HG03342 (cell line): ENCODE results near the gene CDK6.
A peak's percentile ranks its signal among the peaks of the same experiment; 100 is the strongest.

Experiments used
- ATAC-seq: cut with Tn5 transposase; IDR thresholded peaks from one replicate; pipeline ENCODE4 v1.9.1; 2021; ENCODE audit warnings: mild to moderate bottlenecking, moderate library complexity; ENCODE audit not compliant: unreplicated experiment

The CDK6 gene

DNA sequence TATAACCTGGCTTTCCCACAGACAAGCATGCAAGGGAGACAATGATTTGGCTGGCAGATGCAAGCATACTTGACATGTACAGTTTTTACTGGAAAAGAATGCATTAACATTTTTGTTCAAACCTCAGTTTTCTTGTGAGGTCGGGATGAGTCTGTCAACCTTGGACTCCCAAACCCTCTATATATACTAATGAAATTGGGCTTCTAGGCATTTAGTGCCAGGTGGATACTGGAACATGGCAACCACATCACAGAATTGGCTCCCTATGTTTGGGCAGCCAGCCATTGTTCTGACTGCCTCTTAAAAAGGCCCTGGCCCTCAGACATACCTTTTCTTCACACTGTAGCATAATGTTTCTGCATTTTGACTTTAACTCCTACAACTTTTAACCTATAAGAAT lies 39.1 kb downstream of the CDK6 start:
- no peak for ATAC-seq

DNA sequence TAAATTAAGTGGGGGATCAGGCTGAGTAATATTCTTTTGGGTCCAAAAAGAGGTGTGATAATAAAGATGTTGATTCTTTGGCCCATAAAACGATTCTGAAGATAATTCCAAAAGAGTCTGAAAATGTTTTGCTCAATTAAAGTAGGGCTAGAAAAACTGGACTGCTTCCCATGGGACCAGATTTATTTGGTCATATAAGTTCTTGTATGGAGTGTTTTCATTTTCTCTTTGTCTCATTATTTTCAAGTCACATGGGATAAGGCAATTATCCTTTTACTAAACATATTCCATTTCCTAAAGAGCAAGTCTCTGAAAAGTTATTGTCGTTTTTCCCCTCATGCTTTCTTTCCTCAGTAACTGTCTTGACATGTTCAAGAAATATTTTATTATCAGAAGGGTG lies 41.5 kb downstream of the CDK6 start:
- no peak for ATAC-seq

DNA sequence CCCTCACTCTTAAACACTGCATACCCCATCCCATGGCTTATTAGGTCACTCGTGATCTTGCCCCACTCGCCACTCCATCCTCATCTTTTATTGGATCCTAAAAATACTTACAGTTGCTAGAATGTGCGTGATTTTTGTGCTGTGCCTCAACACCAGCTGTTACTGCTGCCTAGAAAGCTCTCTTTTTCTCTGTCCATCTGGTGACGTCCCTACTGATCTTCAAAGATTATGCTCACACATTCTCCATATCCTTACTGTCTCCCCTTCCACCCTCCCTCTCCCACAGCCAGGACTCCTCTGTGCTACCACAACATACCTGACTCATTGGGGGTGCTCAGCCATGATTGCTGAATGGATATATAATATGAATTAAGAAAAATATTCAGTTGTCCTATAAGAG lies 42.0 kb downstream of the CDK6 start:
- no peak for ATAC-seq

DNA sequence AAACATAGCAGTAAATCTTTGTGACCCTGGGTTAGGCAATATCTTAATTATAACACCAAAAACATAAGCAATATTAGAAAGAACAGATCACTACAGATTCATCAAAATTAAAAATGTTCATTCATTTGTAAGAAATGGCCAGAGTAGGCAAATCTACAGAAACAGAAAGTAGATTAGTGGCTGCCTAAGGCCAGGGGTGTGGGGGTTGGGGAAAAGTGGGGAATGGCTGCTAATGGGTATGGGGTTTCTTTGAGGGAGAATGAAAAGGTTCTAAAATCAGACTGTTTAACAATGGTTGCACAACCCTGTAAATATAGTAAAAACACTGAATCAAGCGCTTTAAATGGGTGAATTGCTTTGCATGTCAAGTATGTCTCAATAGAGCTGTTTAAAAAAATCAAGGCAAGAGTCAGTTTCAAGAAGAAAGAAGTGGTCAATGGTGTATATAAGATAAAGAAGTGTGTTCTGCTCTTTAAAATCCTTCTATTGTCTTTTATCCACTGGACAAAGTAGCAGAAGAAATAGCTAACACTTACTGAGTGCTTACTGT lies 42.6 kb downstream of the CDK6 start:
- no peak for ATAC-seq

DNA sequence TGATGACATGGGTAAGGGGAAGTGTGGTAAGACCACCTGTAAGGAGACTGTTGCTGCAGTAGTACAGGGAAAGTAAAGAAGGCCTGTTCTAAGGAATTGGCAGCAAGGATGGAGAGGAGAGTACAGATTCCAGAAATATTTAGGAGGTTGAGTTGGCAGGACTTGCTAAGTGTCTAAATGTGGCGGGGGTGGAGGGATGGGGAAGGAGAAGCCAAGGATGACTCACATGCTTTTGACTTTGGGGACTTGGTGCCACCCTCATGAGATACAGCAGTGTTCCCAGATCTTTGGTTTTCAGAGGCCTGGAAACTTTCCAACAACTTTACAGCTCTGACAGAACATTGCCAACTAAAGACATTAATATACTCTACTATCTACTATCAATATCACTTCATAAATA lies 45.4 kb downstream of the CDK6 start:
- ATAC-seq, result no peak

DNA sequence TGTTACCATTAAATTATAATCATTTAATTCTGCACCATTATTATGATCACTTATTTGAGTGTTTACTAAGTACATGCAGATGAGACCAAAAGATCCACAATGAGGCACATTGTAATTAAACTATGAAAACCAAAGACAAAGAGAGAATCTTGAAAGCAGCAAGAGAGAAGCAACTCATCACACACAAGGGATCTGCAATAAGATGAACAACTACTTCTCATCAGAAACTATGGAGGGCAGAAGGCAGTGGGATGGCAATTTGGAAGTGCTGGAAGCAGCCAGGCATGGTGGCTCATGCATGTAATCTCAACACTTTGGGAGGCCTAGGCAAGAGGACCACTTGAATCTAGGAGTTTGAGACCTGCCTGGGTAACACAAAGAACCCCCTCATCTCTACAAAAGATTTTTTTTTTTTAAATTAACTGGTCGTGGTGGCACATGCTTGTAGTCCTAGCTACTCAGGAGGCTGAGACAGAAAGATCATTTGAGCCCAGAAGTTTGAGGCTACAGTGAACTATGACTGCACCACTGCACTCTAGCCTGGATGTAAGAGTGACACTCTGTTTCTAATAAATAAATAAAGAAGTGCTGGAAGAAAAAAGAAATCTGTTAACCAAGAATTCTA lies 47.7 kb downstream of the CDK6 start:
- ATAC-seq, result no peak

DNA sequence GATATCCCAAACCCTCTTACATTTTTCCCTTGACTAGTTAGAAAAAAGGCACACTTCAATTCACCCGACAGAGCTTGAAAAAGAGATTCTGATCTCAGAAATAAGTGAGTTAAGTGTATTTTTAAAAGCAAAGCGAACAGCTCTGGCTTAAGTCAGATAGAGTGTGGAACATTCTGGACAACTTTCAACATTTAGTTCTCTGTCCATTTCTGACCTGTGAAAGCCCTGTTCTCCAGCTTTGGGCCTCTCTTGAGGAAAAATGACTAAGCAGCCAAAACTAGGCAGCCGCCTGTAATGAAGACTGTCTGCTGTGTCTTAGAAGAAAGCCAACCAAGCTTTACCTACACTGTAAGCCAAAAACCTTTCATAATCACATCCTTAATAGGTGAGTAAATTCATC lies 50.5 kb downstream of the CDK6 start:
- ATAC-seq, result no peak

DNA sequence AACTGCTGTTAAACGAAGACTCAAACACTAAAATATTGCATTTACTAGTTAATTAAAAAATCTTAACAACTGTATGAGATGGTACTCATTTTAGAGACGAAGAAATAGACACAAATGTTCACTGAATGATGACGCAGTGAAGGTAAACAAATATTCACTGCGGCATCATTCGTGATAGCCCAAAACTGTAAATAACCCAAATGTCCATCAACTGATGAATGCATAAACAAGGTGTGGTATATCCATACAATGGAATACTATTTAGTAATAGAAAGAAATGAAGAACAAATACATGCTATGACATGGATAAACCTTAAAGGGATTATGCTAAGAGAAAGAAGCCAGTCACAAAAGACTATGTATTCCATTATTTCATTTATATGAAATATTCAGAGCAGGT lies 51.4 kb downstream of the CDK6 start:
- ATAC-seq, result no peak

DNA sequence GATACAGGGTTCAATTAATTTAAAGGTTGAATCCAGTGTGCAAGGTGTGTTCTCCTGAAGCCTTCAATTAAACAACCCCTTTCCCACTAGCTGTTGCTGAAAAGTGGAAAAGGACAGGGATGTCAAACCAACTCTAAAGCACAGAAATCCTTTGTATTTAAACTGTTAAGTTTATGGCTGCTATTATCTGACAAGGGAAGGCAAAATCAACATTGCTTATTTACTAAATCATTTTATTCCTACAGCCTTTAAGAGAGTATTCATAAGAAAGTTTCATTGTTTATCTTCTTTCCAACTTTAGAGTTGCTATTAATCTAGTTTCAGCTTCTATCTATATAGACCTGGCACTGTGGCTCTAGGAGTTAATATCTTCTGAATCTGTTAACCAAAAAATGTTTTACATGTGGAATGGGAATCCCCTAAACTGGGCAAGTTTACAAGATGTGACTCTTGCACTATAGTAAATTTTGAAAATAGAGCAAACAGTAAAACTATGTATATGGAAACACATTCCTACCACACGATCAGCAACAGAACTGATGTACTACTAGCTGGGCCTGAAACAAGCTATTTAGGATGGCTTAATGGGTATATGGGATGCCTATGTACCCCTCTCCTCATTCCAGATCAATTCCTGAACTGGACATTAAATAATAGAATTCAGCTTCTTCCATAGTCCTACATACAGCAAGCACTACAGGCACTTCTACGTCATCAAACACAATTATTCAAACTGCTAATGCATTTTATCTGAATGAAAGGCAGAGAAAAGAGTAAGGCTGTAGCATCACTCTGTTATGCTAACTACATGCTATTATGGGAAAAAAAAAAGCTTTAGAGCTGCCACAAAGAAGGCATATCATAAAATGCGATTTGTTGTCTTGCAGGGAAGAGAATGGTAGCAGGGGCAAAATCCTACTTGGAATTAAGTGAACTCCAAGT lies 52.8 kb downstream of the CDK6 start:
- no peak for ATAC-seq

DNA sequence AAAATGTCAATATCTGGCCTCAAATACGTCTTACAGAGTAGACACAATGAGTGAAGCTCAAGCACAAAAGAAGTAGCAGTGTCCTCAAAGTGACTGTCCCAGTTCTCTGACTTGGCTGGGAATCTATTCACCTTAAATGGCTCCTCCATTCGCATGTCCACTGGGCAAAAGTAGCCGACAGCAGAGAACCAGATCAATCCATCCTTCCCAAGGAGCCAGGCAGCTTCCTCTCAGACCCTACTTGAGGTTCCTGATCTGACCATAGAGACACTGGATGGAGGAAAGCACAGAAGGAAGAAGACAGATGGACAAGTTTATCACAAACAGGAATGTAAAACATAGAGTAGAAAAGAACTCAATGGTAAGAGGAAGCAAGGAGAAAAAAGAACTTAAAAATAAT lies 53.5 kb downstream of the CDK6 start:
- no peak for ATAC-seq

DNA sequence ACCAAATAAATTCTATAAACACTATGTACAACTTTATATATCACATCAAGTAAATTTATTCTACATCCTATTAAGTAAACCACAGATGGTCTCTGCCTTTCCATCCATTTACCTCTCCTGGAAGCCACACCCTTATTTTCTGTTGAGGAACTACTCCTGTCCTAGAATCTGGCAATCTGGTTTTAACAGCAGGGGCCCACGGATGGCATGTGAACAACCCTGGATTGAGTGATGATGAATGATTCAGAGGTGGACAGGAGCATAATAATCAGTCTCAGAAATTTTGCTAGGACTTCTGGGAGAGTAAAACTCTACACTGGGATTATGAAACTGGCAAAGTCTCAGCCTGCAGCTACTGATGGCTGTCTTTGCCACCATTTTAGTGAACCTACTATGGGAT lies 54.1 kb downstream of the CDK6 start:
- ATAC-seq, result no peak

DNA sequence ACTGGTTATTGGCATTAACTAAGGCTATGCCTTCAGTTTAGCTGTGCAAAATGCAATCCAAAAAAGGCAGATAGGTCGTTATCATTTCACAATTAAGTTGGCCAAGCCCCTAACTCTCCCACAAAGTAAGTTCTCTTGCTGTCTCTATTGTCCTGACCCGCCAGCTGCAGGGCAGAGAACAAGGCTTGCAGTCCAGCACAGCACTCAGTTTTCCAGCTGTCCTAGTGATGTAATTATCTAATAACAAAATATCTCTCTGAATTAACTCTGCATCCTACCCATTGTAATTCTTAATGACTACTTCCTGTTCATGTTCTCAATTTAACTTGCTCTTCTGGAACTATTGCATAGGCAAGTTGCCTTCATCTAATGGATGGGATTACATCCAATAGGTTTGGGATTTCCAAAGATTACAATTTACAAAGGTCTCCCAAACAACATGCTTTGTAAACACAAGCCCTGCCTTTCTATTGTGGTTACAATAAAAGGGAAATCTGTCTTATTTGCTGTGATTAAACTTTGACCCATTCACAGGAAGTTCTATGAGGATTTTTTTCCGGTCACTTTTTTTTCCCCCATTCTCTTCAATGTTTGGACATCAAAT lies 55.2 kb downstream of the CDK6 start:
- no peak for ATAC-seq

DNA sequence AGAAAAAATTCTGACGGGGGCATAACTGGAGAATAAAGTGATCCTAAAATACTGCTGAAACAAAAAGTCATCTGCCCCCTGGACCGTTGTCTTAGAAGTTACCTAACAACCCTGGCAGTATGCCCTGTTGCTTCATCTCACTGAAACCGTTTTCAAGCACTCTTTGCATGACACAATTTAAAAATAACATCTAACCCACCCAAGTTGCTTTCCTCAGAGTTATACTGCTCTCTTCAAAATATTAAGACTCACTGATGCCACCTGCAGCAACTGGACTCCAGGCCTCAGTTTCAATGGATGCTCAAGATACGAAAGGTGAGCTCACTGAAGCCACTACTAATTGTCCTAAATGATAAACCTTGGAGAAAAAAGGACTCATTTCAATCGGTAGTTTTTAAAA lies 57.4 kb downstream of the CDK6 start:
- peak; percentile 61 for ATAC-seq

DNA sequence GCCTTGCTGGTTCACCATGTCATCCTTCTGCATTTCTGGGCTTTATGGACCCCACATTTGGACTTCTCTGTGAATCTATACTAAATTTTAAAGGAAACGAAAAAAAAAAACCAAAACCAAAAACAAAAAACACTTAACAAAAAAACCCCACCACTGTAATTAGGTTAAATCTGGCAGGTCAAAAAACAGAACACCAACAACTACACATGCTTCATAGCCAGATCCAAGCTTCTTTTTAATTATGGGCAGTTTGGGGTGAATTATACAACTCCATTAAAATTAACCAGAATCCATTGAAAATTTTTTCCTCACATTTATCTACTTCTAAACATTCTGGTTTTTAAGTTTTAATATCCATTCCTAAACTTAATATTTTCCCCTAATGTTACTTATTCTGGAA lies 58.4 kb downstream of the CDK6 start:
- no peak for ATAC-seq

DNA sequence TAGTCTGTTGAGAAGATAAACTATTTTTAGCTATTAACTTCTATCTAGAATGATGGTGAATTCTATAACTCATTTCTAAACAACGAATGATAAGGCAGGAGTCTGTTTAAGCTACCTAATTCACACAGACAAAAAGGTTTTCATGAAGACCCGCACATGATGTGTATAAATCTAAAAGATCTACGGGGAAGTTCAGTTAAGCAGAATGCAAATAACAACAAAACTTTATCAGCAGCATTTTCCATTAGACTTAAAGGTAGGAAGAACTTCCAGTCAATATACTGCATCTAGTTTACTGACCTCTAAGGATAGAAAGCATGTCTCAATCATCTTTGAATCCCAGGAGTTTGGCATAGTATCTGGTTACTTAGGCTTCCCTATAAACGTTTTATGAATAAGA lies 62.6 kb downstream of the CDK6 start:
- ATAC-seq, result no peak

DNA sequence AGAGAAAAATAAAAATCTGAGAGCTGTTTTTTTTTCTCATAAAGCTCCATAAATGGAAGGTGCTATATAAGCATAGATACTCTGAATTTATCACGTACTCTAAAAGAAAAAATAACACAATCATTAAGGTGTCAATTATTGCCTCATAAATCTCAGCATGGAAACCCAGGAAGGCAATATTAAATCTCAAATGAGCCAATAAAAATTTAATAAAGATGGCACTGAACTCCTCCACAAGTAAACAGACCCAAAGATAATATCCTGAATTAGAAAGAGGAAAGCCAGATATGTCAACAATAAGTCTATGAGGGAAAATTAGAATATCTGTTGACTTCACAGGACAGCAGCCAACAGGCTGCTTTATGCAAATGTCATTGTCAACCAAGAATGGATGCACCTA lies 66.5 kb downstream of the CDK6 start:
- no peak for ATAC-seq

DNA sequence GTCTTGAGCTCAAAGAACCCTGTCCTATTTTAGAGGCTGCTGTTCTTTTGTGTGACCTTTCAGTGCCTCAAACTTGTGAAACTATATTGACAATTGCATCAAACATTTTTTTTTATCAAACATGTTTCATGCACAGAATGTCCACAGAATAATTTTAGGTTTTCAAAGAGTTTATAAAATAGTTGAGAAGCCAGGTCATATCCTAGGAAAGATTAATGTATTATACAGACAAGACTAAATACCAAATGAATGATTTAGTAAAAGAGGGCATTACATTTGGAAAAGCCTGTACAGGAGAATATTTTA lies 67.0 kb downstream of the CDK6 start:
- ATAC-seq, result no peak

DNA sequence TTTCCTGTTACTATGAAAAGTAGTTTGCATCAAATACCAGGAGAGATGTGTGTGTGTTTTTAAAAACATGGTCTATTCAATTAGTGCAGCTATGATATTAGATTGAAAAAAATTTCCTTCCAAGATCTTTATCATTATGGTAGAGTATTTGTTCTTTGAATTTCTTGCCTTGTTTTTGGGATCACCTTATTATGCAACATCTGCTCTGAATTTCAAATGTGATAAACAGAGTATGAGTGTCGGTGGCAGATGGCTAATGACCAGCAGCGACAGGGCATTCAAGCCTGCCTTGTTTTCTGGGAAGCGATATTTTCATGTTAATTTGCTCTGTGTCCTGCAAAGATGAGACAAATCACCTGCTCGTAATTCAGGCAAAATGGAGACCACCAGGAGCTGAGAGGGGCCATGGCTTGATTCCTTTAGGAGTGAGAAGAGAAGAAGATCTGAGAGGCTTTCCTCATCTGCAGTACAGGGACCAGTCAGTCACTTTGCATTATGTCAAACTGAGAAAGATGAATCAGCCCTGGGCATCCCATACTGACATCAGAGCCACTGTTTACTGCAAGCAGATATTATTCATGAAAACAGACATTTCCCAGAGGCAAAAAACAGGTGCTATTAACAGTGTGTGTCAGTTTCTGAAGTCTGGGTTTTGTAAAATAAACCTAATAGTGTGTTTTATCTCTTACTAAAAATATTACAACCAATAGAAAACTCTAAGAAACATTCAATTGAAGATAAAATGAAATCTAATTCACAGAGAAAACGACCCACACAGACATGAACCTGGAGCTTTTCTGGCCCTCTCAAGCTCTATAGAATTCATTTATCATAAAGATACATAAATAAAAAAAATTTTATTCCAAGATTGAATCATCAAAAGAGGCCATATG lies 67.6 kb downstream of the CDK6 start:
- peak; percentile 81 for ATAC-seq

DNA sequence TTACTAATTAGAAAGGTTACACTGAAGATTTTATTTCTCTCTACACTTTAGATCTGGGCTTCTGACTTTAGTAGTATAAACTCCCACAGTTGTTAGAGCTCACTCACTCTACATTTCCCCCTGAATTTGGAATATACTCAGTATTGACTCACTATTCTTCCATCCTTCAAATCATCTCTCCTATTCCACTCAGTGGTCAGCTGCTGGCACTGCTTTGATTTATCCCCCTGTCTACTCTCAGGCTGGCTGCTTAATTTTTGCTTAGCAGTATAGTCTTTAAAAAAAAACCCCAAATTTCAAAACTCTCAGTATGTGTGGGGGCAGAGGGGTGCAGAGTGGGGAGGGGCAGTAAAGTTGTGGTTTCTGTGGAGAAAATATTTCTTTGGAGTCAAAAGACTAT lies 68.9 kb downstream of the CDK6 start:
- no peak for ATAC-seq

DNA sequence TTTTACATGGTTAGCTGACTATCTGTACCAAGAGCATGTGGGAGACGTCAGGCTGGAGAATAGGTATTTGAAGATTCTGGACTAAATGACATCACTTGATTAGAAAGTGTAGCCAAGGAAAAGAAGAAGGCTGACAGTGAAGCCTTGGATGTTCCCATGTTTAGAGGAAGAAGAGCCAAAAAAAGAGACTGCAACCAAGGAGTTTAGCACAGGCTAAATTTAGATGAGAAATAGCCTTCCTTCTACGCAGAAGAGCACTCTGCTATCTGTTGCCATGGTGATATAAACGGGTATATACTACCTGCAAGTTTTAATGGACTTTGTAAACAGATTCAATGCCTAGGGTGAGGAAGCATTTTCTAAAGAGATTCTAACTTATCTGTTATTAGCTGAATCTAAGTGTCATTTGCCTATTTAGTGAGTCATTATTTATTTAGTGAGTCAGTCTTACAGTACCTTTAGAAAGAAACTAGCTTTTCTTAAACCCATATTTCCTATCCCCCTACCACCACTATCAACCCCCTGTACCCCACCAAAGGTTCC lies 69.8 kb downstream of the CDK6 start:
- ATAC-seq, result no peak

DNA sequence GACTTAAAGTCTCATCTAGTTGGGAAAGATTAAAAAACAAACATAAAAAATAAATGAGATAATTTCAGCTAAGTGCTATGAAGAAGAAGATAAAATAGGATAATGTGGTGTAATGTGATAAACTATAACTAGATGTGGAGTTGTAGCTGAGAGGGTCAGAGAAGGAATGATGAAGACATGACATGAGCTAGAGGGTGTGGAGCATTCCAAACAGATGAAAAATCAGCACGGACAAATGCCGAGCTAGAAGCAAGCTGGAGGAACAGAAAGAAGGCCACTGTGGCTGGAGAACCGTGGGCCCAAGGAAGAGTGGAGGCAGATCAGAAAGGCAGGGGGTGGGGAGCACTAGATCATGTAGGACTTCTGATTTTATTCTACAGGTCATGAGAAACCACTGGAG lies 70.6 kb downstream of the CDK6 start:
- ATAC-seq, result no peak
